Endothelial cell of coronary artery (primary cell): Measurements from ENCODE around the gene TNIP1. TPM values are rescaled to one million over a fixed set of nuclear protein-coding genes. Genes with fewer than 3 reads are reported as not detected.

Experiments used
- total RNA-seq: library from RNA; depleted of rRNA; stranded (reverse); fragments of >200 nt; gene quantifications from 2 replicates; pipeline ENCODE4 v1.2.3, GENCODE V29; 2014

TNIP1 gene, protein sequence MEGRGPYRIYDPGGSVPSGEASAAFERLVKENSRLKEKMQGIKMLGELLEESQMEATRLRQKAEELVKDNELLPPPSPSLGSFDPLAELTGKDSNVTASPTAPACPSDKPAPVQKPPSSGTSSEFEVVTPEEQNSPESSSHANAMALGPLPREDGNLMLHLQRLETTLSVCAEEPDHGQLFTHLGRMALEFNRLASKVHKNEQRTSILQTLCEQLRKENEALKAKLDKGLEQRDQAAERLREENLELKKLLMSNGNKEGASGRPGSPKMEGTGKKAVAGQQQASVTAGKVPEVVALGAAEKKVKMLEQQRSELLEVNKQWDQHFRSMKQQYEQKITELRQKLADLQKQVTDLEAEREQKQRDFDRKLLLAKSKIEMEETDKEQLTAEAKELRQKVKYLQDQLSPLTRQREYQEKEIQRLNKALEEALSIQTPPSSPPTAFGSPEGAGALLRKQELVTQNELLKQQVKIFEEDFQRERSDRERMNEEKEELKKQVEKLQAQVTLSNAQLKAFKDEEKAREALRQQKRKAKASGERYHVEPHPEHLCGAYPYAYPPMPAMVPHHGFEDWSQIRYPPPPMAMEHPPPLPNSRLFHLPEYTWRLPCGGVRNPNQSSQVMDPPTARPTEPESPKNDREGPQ
- total RNA-seq = 66.2 and 149 TPM in 2 replicates

GRCh38 chr5:151080613-151081430 is at the start of gene TNIP1:
Gene TNIP1 (minus strand): TSS chr5:151081034. CDS start chr5:151065095, 15,939 bp downstream.

GRCh38 chr5:151020304-151021110 is 60.3 kb downstream of the TNIP1 start, which contains the start of gene GPX3:
Gene GPX3 (plus strand): TSS chr5:151020591. CDS start chr5:151020655, 64 bp downstream.

Other genes with a start within 250 kb of the TNIP1 start
- not detected in 2 replicates for gene IRGM, start 234.5 kb downstream of the TNIP1 start, total RNA-seq
- 4.7 and 8.5 TPM in 2 replicates for gene ZNF300, start 176.1 kb downstream of the TNIP1 start, total RNA-seq
- gene GPX3, start 60.4 kb downstream of the TNIP1 start, total RNA-seq = 3.8 and 5.1 TPM in 2 replicates
- gene ANXA6, start 76.7 kb upstream of the TNIP1 start, total RNA-seq = 359 and 397 TPM in 2 replicates
- gene CCDC69, start 143.1 kb upstream of the TNIP1 start, total RNA-seq = 4.3 and 7.0 TPM in 2 replicates
- gene GM2A, start 172.2 kb upstream of the TNIP1 start, total RNA-seq = 11.9 and 12.4 TPM in 2 replicates
- not detected in 2 replicates for gene SLC36A3, start 222.7 kb upstream of the TNIP1 start, total RNA-seq